GM19023 (cell line): Measurements from ENCODE around the gene ANGPT4.
"Not testable (repeated sequence)": the region's sequence is repeated elsewhere in the genome, so short reads cannot be mapped to it uniquely, and the experiment has no call there.

Experiments
- ATAC-seq: cut with Tn5 transposase; IDR thresholded peaks from one replicate; pipeline ENCODE4 v1.9.1; 2021; ENCODE audit warnings: mild to moderate bottlenecking, moderate library complexity; ENCODE audit not compliant: unreplicated experiment

Gene ANGPT4

DNA sequence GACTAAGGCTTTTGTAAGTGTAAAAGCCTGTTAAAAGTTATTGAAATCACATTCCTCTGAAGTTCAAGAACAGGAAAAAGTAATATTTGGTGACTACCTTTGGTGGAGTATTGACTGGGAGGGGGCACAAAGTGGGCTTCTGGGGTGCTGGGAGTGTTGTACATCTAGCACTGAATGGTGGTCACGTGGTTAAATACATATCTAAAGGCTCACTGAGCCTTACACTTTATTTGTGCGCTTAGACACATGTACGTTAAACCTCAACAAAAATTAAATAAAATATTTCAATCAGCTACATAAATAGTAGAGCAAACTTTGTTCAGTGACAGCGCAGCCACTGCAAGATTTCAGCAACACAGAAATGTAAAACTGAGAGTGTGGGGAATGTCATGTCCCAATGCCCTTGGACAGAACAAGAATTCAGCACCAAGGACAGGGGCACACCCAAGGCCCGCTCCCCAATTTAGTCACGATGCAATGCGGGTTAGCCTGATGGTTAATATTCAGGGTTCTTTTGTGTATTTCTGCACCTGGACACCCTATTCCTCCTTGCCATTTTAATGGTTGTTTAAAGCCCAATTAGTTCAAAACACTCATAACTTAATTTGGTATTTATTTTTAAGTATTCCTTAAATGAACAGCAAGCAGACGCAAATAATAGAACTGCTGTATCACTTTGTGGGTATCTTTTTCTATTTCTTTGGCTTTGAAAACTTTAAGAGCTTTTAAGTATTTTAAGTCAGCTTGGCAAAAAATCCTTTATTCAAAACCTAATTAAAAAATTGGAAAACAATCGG, 37.4 kb downstream of the ANGPT4 start:
- no peak for ATAC-seq

DNA sequence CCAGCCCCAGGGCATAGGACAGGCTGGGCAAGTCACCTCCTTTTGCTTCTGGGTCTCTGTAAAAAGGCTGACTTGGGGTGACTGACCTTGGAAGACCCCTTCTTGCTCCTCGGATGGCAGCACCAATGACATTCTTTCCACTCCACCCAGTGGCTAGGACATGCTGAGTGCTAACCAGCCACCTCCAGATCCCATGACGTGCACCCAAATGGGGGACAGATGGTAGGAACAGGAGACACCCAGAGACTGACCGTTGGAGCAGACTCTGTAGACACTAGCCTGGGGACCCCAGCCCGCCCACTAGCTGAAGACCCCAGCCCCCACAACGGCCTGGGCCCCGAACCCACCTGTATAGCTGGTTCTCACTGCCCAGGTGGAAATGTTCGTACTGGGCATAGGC, 38.3 kb downstream of the ANGPT4 start:
- ATAC-seq: no peak

DNA sequence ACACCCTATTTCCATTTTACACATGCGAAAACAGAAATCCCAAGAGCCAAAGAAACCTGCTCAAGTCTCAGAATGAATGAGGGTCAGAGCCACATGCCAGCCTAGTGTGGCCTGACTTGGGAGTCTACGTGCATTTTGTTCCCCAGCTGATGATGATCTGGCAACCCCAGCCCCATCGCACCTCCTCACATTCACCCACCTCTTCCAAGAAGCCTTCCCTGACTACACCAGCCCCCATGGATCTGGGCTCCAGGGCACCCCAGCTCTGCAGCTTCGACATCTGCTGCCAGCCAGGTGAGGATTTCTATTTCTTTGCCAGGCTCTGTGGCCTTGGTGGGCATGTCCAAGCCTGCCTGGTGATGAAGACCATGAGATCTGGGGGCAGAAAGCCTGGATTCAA, 41.0 kb downstream of the ANGPT4 start:
- no peak for ATAC-seq

DNA sequence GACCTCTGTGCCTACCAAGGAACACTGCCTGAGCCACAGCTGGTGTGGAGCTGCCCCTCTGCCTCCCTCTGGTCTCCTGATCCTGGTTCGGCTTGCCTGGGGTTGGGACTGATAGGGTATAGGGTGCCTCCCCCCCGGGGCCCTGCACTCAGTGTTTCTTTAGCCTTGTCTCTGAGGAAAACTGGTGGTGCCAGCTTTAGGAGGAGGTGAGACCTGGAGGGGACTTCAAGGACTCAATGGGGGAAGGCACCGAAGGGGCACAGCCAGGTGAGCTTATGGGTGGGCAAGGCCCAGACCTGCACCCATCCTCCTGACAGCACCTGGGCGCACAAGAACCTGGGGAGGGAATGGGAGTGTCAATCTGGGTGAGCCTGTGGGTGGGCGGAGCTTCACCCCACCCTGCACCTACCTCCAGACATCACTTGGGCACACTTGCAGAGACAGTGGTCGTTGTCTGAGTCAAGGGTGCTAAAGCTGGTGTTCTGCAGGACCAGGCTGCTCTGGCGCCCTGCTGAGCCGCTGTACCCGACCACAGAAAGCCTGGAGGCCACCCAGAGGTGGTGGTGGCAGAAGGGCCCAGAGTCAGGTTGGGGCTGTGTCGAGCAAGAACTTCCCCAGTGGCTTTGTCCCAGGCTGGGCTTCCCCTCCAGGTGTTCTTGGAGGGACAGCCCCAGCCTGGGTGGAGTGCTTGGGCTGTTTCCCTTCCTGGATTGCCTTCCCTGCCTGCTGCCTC, 42.1 kb downstream of the ANGPT4 start:
- no peak for ATAC-seq

DNA sequence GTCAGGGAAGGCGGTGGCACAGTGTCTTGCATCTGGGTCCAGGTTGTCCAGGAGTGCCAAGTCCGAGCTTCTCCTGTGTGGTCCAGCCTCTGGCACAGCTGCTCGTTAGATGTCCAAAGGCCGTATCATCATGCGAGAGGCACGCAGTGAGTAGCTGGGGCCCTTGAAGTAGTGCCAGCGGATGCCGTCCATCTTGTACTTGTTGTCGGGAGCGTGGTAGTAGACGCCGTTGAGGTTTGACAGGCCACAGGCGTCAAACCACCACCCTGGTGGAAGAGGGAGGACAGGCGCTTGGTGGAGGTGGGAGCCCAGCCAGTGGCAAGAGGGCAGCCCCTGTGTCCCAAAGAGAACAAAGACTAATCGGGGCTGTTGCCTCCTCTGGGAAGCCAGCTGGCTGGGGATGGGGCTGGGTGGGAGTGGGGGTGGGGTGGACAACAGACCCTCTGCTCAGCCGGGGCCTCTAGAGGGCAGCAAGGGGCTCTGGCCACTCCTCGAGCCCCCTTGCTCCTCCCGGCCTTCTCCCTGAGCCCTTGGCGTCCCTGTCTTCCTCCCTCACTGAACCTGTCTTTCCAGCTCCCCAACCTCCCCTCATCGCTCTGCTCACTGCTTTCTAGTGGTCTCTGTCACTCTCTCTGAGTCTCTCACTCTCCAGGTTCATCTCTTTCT, 43.1 kb downstream of the ANGPT4 start:
- no peak for ATAC-seq

DNA sequence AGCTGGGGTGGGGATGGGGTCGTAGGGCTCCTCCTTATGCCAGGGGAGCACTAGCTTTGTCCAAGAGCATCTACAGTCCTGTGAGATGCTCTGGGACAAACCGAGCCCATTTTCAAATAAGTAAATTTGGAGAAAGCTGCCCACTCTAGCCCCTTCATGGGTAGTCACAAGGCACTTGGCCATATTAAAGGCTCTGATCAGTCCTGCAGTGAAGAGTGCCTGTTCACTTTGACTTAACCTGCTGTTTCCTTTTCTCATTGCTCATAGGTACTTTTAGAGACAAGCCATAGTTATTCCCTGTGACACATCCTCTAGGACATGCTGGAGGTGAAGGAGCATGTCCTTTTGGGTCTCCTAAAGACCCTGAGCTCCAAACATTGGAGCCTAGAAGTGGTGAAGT, 44.2 kb downstream of the ANGPT4 start:
- no peak for ATAC-seq

DNA sequence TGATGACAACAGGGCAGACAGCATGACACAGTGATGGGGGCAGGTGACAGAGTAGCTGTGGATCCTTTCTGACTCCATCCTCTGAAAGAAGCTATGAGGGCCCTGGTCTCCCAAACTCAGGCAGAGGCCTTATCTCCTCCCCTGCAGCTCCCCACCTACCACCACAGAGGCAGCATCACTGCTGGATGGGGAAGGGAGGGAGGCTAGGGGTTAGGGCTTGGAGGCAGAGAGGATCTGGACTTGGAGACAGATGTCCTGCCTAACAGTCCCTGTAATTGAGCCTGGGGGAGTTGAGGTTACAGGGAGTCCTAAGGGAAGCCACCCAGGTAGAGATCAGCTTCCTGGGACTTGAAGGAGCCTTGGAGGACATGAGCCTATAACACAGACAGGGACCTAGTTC, 44.7 kb downstream of the ANGPT4 start:
- no peak for ATAC-seq

DNA sequence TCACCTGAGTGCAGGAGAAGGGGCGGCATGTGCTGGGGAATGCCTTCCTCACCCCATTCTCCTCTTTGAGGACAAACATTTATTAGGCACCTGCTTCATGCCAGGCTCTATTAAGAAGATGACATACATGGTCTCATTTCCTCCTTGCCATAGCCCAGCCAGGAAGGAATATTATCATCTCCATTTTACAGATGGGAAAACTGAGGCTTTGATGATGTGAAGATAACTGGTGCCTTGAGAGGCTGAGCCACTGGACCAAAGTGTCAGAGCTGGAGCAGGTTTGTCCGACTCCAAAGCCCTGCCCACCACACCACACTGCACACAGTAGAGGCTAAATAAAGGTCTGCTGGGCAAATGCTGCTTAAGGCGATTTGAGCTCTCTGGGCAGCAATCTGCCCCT, 45.4 kb downstream of the ANGPT4 start:
- ATAC-seq: no peak

DNA sequence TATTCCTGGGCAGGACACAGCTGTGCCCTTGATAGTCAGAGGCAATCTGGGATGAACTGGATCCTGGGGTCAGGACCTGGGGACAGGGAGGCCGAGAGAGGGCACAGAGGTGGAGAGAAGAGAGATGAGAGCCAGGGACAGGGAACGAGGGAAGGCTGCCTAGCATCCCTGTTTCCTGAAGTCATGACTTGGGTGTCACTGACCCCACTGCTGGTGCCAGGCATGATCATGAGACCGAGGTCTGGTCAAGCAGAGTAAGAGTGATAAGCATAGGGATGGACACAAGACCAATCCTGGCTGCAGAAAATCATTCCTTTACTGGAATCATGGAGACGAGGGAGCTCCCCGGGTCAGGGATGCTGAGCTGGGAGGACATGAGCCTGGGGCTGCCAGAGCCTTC, 46.5 kb downstream of the ANGPT4 start:
- no peak for ATAC-seq

DNA sequence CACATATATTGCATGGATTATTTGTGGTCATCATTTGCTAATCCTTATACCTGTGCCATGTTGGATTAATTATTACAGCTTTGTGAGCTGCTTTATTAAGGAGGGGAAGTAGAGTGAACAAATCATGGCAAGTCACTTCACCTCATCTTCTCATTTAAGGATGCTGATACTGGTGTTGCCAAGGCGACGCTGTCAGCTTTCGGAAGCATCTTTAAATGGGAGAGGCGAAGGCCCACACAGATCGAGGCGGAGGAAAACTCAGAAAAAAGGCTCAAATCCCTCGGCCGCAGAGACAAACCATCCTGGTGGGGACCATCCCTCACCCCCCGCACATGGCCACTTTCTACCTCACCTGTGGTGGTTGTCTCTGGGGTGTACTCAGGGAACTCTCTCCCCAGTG, 47.9 kb downstream of the ANGPT4 start:
- ATAC-seq: no peak

DNA sequence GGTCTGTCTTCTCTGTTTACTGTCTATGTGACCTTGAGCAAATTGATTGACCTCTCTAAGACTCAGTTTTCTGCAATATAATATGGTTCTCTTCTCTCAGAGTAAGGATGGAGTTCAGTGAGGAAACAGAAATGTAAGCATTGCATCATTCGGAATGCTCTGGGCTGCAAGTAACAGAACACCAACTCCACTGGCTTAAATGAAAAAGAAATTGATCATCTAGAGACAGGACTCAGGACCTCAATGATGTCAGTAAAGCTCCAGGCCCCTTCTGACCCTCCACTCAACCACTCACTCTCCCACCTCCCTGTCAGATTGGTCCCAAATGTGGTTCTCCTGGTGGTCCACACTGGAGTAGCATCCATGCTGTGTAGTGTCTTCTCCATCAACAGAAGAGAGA, 50.7 kb downstream of the ANGPT4 start:
- no peak for ATAC-seq

DNA sequence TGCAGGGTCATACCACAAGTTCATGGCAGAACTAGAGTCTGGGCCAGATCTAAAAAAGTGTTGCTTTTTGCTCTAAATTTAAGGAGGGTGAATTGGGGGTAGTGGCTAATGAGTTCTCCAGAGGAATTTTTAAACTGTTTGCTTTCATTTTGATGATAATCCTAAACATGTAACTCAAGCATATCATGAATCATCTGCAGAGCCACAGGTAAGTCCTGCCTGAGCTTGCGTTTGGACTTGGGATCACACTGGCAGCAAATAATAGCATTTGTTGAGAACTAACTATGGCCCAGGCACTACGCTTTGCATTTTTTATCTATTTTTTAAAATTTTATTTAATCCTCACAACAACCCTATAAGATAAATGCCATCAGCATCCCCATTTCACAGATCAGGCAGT, 55.2 kb downstream of the ANGPT4 start:
- ATAC-seq: no peak

DNA sequence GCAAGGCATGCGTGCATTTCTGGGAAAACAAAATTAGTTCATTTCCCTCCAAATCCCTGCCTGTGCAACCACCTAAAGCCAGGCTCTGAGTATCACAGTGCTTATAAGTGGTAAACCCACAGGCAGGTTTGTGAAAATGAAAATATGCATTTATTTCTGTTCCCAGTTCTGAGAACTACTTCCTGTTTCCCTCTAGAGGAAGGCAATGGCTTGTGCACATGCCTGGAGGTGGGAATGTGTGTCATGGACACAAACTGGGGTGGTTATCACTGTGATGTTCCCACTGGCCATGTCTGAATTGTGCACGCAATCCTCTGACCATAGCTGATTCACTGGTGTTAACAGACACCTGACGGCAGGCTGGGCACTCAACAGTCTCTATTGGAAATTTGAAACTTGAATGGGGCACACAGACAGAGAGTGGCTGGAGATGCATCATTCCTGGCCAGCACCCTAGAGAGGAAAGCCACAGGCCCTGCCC, 56.3 kb downstream of the ANGPT4 start:
- ATAC-seq: no peak

DNA sequence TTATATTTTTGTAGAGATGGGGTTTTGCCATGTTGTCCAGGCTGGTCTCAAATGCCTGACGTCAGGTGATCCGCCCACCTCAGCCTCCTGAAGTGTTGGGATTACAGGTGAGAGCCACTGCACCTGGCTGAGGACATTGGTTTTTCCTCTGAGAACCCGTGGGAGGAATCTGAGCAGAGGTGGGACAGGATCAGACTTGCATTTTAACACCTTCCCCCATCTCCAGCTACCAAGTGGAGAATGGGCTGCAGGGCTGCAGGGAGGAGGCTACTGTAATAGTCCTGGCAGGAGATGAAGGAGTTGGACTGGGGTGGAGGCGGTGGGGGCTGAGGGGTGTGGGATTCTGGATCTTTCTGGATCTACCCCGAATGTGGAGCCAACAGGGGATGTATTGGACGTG, 58.1 kb downstream of the ANGPT4 start:
- ATAC-seq: no peak

DNA sequence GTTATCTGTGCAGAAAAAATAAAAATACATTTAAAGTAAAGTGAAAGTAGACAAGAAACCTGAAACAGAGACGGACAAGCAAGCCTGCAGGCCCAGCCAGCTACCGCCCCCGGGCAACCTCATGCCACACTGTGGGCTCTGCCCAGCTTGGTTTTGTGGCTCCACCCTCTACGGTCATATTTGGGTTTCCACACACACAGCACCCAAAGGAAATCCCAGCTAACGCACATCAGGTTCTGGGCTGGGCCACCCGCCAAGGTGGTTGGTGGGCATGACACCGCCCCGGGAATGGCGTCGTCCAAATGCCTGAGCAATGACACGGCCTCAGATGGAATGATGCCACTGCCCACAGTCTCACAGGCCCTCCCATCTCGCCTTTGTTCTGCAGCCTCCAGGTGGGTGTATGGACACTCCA, 59.8 kb downstream of the ANGPT4 start:
- no peak for ATAC-seq

DNA sequence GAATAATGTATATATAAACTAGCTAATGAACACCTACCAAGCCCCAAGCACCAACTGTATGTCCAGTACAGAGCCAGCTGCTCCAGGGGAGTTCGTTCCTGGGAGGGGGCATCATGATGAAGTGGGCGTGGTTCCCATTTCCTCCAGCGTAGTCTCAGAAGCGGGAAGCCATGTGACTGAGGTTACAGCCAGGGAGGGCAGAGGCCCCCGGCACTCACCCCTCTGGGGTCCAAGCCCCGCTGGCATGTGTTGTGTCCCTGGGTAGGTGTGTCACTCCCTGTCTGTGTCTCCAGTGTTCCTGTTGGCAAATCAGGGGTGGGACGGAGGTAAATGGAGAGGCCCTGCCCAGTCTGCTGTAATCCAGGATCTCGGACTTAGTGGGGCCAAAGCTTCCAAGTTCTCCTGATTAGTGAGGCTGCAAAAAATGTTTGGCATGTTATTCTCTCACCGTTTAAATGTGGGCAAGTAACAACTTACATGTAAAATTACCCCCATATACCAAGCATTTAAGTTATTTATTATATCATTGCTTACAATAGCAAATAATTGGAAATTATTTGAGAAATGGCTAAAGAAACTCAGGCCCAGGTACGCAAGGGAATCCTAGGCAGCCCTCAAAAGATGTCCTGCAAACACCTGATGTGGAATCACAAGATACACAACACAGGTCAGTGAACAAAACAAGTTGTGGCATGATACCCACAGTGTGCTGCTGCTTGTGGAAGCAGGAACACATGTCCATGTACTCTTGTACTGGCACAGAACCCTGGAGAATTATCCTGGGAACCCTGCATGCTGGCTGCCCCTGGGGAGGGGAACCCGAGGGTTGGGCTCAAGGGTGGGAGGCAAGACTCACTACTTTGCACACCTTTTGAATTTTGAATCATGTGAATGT, 60.4 kb downstream of the ANGPT4 start:
- ATAC-seq: no peak

DNA sequence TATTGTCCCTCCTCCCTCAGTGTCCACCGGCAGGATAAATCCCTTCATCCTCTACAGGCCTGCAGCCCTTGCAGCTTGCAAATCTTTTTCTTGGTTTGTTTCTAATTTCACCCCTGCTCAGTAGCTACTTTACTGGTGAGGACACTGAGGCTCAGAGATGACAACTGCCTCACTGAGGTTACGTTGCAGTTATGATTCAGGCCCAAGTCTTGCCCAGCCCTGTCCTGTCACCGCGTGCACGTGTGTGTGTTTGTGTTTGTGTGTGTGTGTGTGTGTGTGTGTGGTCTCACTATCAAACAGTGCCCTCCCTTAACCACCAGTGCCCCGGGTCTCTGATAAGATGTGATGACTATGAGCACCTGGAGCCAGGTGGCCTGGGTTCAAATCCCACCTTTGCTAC, 61.5 kb downstream of the ANGPT4 start:
- no peak for ATAC-seq

DNA sequence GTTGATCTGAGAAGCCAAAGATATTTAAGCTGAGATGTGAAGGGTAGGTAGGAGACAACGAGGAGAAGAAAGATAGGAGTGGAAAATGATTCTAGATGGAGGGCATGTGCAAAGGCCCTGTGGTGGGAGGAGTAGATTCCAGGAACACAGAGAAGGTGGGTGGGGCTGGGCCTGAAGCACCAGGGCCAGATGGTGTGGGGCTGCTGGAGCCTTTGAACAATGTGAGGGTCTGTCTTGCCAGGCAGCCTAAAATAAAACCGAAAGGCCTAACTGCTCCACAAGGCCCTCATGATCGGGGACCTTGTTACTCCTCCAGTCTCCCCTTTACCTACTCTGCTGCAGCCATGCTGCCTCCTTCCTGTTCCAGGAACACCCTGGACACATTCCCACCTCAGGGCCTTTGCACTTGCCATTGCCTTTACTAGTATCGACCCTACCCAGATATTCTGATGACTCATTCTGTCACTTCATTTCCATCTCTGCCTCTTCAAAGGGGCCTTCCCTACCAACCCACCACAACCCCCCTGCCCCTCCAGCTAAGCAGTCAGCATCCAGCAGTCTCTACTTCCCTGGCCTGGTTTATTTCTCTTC, 62.6 kb downstream of the ANGPT4 start:
- ATAC-seq: no peak

DNA sequence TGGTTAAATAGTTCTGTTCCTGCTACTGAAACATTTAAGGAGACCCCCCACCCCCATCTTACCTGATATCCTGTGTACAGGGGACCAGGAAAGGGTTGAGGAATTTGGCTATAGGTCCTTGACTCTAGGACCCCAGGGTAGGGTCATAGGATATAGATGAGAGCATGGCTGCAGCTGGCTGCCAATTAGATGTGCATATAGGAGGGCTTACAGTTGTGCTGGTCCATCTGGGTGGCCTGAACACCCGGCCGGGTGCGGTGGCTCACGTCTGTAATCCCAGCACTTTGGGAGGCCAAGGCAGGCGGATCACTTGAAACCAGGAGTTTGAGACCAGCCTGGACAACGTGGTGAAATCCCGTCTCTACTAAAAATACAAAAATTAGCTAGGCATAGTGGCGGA, 67.4 kb downstream of the ANGPT4 start:
- ATAC-seq: not testable (repeated sequence)

DNA sequence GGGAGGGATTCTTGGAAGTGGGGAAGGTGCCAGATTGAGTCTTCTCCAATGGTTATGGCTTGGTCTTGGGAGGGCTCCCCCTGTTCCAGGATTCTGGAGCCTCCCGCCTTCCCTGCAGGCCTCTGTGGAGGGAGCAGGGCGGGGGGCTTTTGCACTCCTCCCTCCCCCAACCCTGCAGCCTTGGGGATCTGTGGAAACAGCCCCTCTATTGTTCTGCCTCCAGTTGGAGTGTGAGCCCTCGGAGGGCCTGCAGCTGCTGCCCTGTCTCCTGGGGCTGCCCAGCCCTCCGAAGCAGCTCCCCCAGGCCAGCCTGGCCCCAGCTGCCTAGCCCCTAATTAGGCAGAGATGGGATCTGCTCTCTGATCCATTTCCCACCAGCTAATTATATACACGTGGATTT, 67.9 kb downstream of the ANGPT4 start:
- ATAC-seq: no peak

DNA sequence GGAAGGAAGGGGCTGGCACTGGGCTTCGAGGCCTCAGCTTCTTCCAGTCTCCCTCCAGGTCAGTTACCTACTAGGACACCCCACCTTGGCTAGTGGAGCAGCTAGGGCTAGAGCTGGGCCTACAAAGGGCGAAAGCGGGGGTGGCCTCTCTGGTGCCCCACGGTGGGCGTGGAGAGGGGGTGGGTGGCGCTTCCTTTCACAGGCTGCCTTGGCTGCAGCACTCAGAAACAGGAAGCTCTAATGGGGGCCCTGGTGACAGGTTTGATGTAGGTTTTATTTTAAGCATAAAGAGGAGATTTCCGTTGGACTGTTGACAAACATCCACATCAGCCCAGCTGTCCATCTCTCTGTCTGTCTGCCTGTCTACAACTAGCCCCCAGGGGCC, 69.2 kb downstream of the ANGPT4 start:
- ATAC-seq: no peak
